PC-3 (cell line): ENCODE data around the gene TUBA3D. TPM values are rescaled to one million over a fixed set of nuclear protein-coding genes. Genes with fewer than 3 reads are reported as not detected.
"Not testable (repeated sequence)": the region's sequence is repeated elsewhere in the genome, so short reads cannot be mapped to it uniquely, and the experiment has no call there.

Source experiments
- ATAC-seq: fragments of 200-7000 bp; cut with Tn5 transposase; 2 replicates; pipeline ENCODE4 v1.9.1; 2020; ENCODE audit warnings: mild to moderate bottlenecking, moderate library complexity
- BruUV-seq: library from RNA; stranded (reverse); fragments of 400-500 nt; replicated peaks from 2 replicates; lab custom pipeline; 2021; lab: Mats Ljungman, UMichigan
- CTCF ChIA-PET: fragments of 300-600 bp; sonication (Branson Sonifier 250); formaldehyde crosslinking; loops from one replicate; lab custom pipeline; 2022; ENCODE audit warnings: antibody characterized with exemption; lab: Charles Lee
- POLR2A ChIA-PET: fragments of 300-600 bp; sonication (Branson Sonifier 250); formaldehyde crosslinking; loops from one replicate; lab custom pipeline; 2022; ENCODE audit warnings: antibody characterized with exemption; ENCODE audit not compliant: unreplicated experiment; lab: Charles Lee
- DNase-seq: peaks from one replicate; pipeline ENCODE4 v3.0.0-alpha.2; 2015
- H2AFZ ChIP-seq: fragments of 300-600 bp; sonication (generic); 2 replicates; pipeline ENCODE4 v1.6.0; 2016; ENCODE audit warnings: antibody characterized with exemption, low read length
- H3F3A ChIP-seq: fragments of 300-600 bp; sonication (generic); one replicate; pipeline ENCODE4 v1.6.0; 2017; ENCODE audit warnings: antibody characterized with exemption, low read length, control low read depth, mild to moderate bottlenecking; ENCODE audit not compliant: unreplicated experiment
- H3K27ac ChIP-seq: fragments of 300-600 bp; sonication (generic); 2 replicates; pipeline ENCODE4 v1.5.1; 2016; ENCODE audit warnings: mild to moderate bottlenecking, low read length
- H3K27me3 ChIP-seq: fragments of 300-600 bp; sonication (generic); 2 replicates; pipeline ENCODE4 v1.6.1; 2016; ENCODE audit warnings: low read length, mixed read lengths
- H3K36me3 ChIP-seq: fragments of 300-600 bp; sonication (generic); 2 replicates; pipeline ENCODE4 v1.6.1; 2016; ENCODE audit warnings: low read depth, mixed run types, low read length, mixed read lengths
- H3K4me1 ChIP-seq: fragments of 300-600 bp; sonication (generic); 2 replicates; pipeline ENCODE4 v1.5.1; 2016; ENCODE audit warnings: low read length; ENCODE audit not compliant: insufficient read depth
- H3K4me2 ChIP-seq: fragments of 300-600 bp; sonication (generic); 2 replicates; pipeline ENCODE4 v1.6.0; 2016; ENCODE audit warnings: low read length
- H3K4me3 ChIP-seq: fragments of 300-600 bp; sonication (generic); 2 replicates; pipeline ENCODE4 v1.5.1; 2016; ENCODE audit warnings: mild to moderate bottlenecking, low read length, mixed read lengths
- H3K79me2 ChIP-seq: fragments of 300-600 bp; sonication (generic); 2 replicates; pipeline ENCODE4 v1.6.1; 2017; ENCODE audit warnings: low read length, mixed read lengths
- H3K9ac ChIP-seq: fragments of 300-600 bp; sonication (generic); 2 replicates; pipeline ENCODE4 v1.6.0; 2016; ENCODE audit warnings: mild to moderate bottlenecking, low read length
- H3K9me2 ChIP-seq: fragments of 300-600 bp; sonication (generic); replicated peaks from 2 replicates; pipeline ENCODE4 v1.6.1; 2016; ENCODE audit warnings: mixed run types, low read length, mixed read lengths
- H3K9me3 ChIP-seq: fragments of 300-600 bp; sonication (generic); 2 replicates; pipeline ENCODE4 v1.6.1; 2016; ENCODE audit warnings: low read length, mixed read lengths
- H4K20me1 ChIP-seq: fragments of 300-600 bp; sonication (generic); 2 replicates; pipeline ENCODE4 v1.6.1; 2016; ENCODE audit warnings: low read length, mixed read lengths
- CTCF ChIP-seq: fragments of 300-600 bp; sonication (generic); conservative IDR thresholded peaks from 2 replicates; pipeline ENCODE4 v1.5.1; 2017; ENCODE audit warnings: antibody characterized with exemption, low read depth, mild to moderate bottlenecking, low read length
- EZH2 ChIP-seq: fragments of 300-600 bp; sonication (generic); IDR thresholded peaks from one replicate; pipeline ENCODE4 v1.6.1; 2017; ENCODE audit warnings: antibody characterized with exemption, mild to moderate bottlenecking, low read length; ENCODE audit not compliant: unreplicated experiment
- EZH2phosphoT487 ChIP-seq: fragments of 300-600 bp; sonication (generic); IDR thresholded peaks from 2 replicates; pipeline ENCODE4 v1.6.1; 2018; ENCODE audit warnings: mild to moderate bottlenecking, antibody characterized with exemption, low read length, borderline replicate concordance
- intact Hi-C: fragments of 100-400 bp; cut with micrococcal nuclease; formaldehyde crosslinking; loops from 2 replicates; pipeline ENCODE4 v1.9.0; 2023
- total RNA-seq: library from RNA; depleted of rRNA; stranded (reverse); fragments of >200 nt; gene quantifications from 2 replicates; pipeline ENCODE4 v1.2.3, GENCODE V29; 2014

TUBA3D gene
- total RNA-seq, 1 experiment from 2014 or later, result not detected

DNA sequence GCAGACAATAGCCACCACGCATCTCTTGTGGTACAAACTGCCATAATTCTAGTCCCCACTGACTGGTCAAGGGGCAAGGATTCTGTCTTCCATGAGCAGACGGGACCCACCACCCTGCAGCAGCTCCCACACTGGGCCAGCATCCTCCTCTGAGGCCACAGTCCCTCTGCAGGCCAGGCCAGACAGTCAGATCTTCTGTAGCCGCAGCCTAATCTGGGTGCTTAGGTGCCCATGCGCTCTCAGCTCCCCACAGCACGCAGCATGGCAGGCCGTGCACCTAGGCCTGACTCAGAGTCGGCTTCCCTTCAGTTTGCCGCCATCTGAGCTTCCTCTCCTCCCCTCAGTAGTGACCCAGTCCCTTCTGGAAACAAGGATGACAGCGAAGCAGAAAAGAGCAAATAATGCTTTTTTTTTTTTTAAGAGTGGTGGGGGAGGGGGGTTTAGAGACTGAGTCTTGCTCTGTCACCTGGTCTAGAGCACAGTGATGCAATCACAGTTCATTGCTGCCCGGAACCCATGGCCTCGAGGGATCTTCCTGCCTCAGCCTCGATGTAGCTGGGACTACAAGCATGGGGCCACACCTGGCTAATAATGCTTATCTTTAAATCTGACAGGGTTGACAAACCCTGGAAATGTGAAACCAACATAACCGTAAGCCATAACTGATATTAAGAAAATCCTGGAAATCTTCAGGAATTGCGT, 10.4 kb downstream of the TUBA3D start:
- POLR2A ChIA-PET, DNase-seq, H3K4me2 ChIP-seq, ATAC-seq, H3K27ac ChIP-seq, H2AFZ ChIP-seq, H4K20me1 ChIP-seq, CTCF ChIA-PET, H3K4me1 ChIP-seq, H3K9ac ChIP-seq, H3K9me2 ChIP-seq, H3K27me3 ChIP-seq, H3K9me3 ChIP-seq, H3K4me3 ChIP-seq, BruUV-seq, H3K36me3 ChIP-seq, intact Hi-C loops, H3F3A ChIP-seq: not testable (repeated sequence)
- H3K79me2 ChIP-seq, result peaks cover 41% of the 10 kb centered on the region

- Histone ChIP-seq H3K4me2 (no peak overlapping the region), H4K20me1 (no peaks in the 10 kb centered on the region), H3K27ac (no peak overlapping the region), H3K9me2 (no peaks in the 10 kb centered on the region), H3K36me3 (peaks cover 5% of the 10 kb centered on the region; the same call in 1 of the 2 replicates), H3K79me2 (peaks cover 54% of the 10 kb centered on the region), H3K4me3 (no peak overlapping the region), H3K4me1 (0 out of 2 replicates have a peak, but pooled peaks cover 8% of the 10 kb centered on the region), H3K9ac (no peak overlapping the region), H3K9me3 (no peaks in the 10 kb centered on the region), H3F3A (no peaks in the 10 kb centered on the region), H2AFZ (no peak overlapping the region), H3K27me3 (no peaks in the 10 kb centered on the region)
- ChIA-PET CTCF (no interaction called here), POLR2A (no interaction called here)
- no peak for ATAC-seq
- intact Hi-C loops, result no loop called here
- BruUV-seq, result no TSS peak
- no peak for DNase-seq
- TF ChIP-seq EZH2 (no peak), CTCF (no peak), EZH2phosphoT487 (no peak)
These were observed 12.6 kb downstream of the TUBA3D start for GRCh38 chr2:131488306-131489205.

- H2AFZ ChIP-seq, result peak overlapping the region; percentile 72
- H4K20me1 ChIP-seq, H3K9me2 ChIP-seq, H3K36me3 ChIP-seq, H3F3A ChIP-seq, H3K27me3 ChIP-seq, POLR2A ChIA-PET, CTCF ChIA-PET, H3K9me3 ChIP-seq, BruUV-seq, H3K4me1 ChIP-seq: not testable (repeated sequence)
- intact Hi-C loops, result loop anchor here (5.0 kb wide), 2 partner anchors 36 to 384 kb away; partner anchors contain the start of genes CCDC74A and PLEKHB2
- peak overlapping the region; percentile 99 for H3K9ac ChIP-seq
- DNase-seq (peak; percentile 28), ATAC-seq (peak; percentile 8; the same call in 1 of the 2 replicates)
- H3K79me2 ChIP-seq, result peaks cover 76% of the 10 kb centered on the region
- peak overlapping the region; percentile 84 for H3K4me3 ChIP-seq
- H3K4me2 ChIP-seq, result peak overlapping the region; percentile 95
- 0 out of 2 replicates have a peak overlapping the region, but pooled peaks have one; percentile 20 for H3K27ac ChIP-seq
These were observed 14.9 kb downstream of the TUBA3D start for GRCh38 chr2:131490616-131491468.

GRCh38 chr2:131491469-131491836, 15.5 kb downstream of the TUBA3D start:
- intact Hi-C loops, result loop anchor here (5.0 kb wide), 2 partner anchors 36 to 384 kb away; partner anchors contain the start of genes CCDC74A and PLEKHB2
- Histone ChIP-seq H2AFZ (peak overlapping the region; percentile 72), H3K4me2 (peak overlapping the region; percentile 95), H3K9ac (peak overlapping the region; percentile 99), H3K79me2 (peaks cover 83% of the 10 kb centered on the region), H3K27ac (0 out of 2 replicates have a peak overlapping the region, but pooled peaks have one; percentile 20), H4K20me1 (peaks cover 10% of the 10 kb centered on the region; the same call in 1 of the 2 replicates), H3K4me3 (peak overlapping the region; percentile 84)
- H3K4me1 ChIP-seq, CTCF ChIA-PET, H3F3A ChIP-seq, H3K27me3 ChIP-seq, POLR2A ChIA-PET, BruUV-seq, H3K9me2 ChIP-seq, H3K36me3 ChIP-seq, H3K9me3 ChIP-seq, DNase-seq: not testable (repeated sequence)
- peak; percentile 10 for ATAC-seq

DNA sequence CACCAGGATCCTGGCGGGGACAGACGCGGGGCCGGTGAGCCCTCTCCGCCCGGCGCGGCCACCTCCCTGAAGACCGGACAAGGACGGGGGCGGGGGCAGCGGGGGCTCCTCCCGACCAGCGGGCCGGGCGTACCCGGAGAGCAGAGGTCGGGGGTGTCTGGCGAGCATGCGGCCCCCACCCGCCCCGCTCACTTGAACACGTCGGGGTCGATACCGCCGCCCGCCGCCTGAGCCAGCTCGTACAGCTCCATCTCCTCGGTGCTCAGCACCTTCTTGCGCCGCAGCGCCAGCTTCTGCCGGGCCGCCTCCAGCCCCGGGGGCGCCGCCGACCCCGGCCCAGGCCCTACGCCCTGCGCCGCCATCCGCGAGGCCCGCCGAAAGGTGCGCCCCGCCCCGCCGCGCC, 16.1 kb downstream of the TUBA3D start, which contains the start of gene MZT2A:
Gene MZT2A, minus strand, starts transcription at position 383 of the 403 bp plus-strand sequence. Its CDS starts 21 bp downstream, at position 362.
- DNase-seq, H3K27me3 ChIP-seq, H3K9me3 ChIP-seq, H3K9me2 ChIP-seq, H3K36me3 ChIP-seq, H3K4me1 ChIP-seq, BruUV-seq, POLR2A ChIA-PET, H3F3A ChIP-seq: not testable (repeated sequence)
- Histone ChIP-seq H3K9ac (peak within 1 kb of the TSS; percentile 99), H3K4me2 (peak within 1 kb of the TSS; percentile 95), H4K20me1 (peaks cover 10% of the 10 kb centered on the region; the same call in 1 of the 2 replicates), H3K27ac (peak within 1 kb of the TSS; percentile 76), H3K79me2 (peaks cover 84% of the 10 kb centered on the region), H3K4me3 (peak within 1 kb of the TSS; percentile 97), H2AFZ (peak within 1 kb of the TSS; percentile 72)
- intact Hi-C loops, result loop anchor here (5.0 kb wide), 2 partner anchors 35 to 385 kb away; partner anchors contain the start of genes CCDC74A and PLEKHB2
- peak; percentile 2 for ATAC-seq
- CTCF ChIA-PET, result interaction anchor here (0.6 kb wide), 1 partner anchor 180 kb away, joined by 3 read pairs; no protein-coding TSS in a partner anchor
